Motor neuron (in vitro differentiated cells): ENCODE data around the gene NCBP2. TPM values are rescaled to one million over a fixed set of nuclear protein-coding genes. Genes with fewer than 3 reads are reported as not detected.
A peak's percentile ranks its signal among the peaks of the same experiment; 100 is the strongest.

Source experiments
- ATAC-seq, 8 experiments: fragments of 200-7000 bp; cut with Tn5 transposase; replicated peaks in 6 of 8; 2 replicates each; pipeline ENCODE4 v1.8.0; 2021; ENCODE audit warnings: mild to moderate bottlenecking in 8 of 8, moderate library complexity in 8 of 8
- H3K27ac ChIP-seq, 2 donors: fragments of 250-450 bp; sonication (Bioruptor Pico); 2 replicates each; pipeline ENCODE4 v1.9.0; 2021; ENCODE audit warnings: antibody characterized with exemption in 2 of 2, mild to moderate bottlenecking in 2 of 2, moderate library complexity in 1 of 2
- H3K4me1 ChIP-seq, 2 donors: fragments of 250-450 bp; sonication (Bioruptor Pico); replicated peaks in 1 of 2; 2 replicates each; pipeline ENCODE4 v1.6.1; 2021; ENCODE audit warnings: antibody characterized with exemption in 2 of 2, mild to moderate bottlenecking in 2 of 2, moderate library complexity in 1 of 2
- H3K4me3 ChIP-seq, 5 donors: fragments of 250-450 bp; sonication (Bioruptor Pico); 2 replicates each; pipeline ENCODE4 v1.9.0; 2021; ENCODE audit warnings: antibody characterized with exemption in 5 of 5, mild to moderate bottlenecking in 5 of 5, moderate library complexity in 4 of 5
- WGBS, 10 experiments: fragments of 450-650 bp; shearing (Covaris generic); methylation state at CpG; one replicate each; pipeline ENCODE4 v1.0.0; 2022; 5-methylcytosine and 5-hydroxymethylcytosine counted together
- in situ Hi-C, 9 experiments: fragments of 400-800 bp; cut with MboI; loops; one replicate each; pipeline ENCODE4 v1.15.0; 2021; ENCODE audit warnings: low sequenced_read_pairs in 9 of 9, low pct_unique_long_range_greater_than_20kb in 2 of 9; ENCODE audit not compliant: unreplicated experiment in 9 of 9
- total RNA-seq, 8 experiments: library from RNA; unstranded; fragments of 300-600 nt; gene quantifications; 2 replicates each; pipeline versions ENCODE4 v1.2.3 to v1.2.4, GENCODE V29; 2022

Gene NCBP2
- total RNA-seq, 8 experiments from 2014 or later: 83.9 to 130 (median 96.8) TPM

DNA sequence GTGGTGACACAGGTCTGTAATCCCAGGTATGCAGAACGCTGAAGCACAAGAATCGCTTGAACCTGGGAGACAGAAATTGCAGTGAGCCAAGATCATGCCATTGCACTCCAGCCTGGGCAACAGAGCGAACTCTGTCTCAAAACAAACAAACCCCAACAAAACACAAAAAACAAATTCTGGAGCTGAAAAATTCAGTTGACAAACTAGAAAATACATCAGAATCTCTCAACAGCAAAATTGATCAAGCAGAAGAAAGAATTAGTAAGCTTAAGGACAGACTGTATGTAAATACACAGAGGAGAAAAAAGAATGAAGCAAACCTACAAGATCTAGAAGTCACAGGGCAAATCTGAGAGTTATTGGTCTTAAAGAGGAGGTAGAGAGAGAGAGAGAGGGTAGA lies 25.3 kb downstream of the NCBP2 start:
- no peaks in the 10 kb centered on the region for H3K4me1 ChIP-seq
- H3K4me3 ChIP-seq: no peak overlapping the region
- in situ Hi-C loops: no loop called here
- ATAC-seq: no peak
- 87 to 100% (median 100%) methylated on average over 1 to 3 of the region's 3 CpGs; no CpG with 5 or more reads in 2 of the 10 experiments for WGBS, 10 experiments
- H3K27ac ChIP-seq: no peak overlapping the region

- Histone ChIP-seq H3K27ac (no peak overlapping the region), H3K4me3 (no peak overlapping the region), H3K4me1 (no peaks in the 10 kb centered on the region)
- in situ Hi-C loops: no loop called here
- ATAC-seq: no peak
- WGBS, 10 experiments: 71 to 100% (median 100%) methylated on average over 1 of the region's 1 CpG; no CpG with 5 or more reads in 2 of the 10 experiments
Observed at GRCh38 chr3:196916221-196916620, 26.1 kb downstream of the NCBP2 start.

- Histone ChIP-seq H3K27ac (no peak overlapping the region), H3K4me3 (no peak overlapping the region), H3K4me1 (no peaks in the 10 kb centered on the region)
- in situ Hi-C loops: no loop called here
- ATAC-seq: no peak
- 60 to 100% (median 100%) methylated on average over 1 to 3 of the region's 3 CpGs; no CpG with 5 or more reads in 5 of the 10 experiments for WGBS, 10 experiments
Observed at GRCh38 chr3:196915375-196915774, 27.0 kb downstream of the NCBP2 start.

- ATAC-seq: no peak
- in situ Hi-C loops: no loop called here
- Histone ChIP-seq H3K4me3 (no peak overlapping the region), H3K27ac (no peak overlapping the region), H3K4me1 (no peaks in the 10 kb centered on the region)
- 95 to 100% (median 100%) methylated on average over 2 to 4 of the region's 4 CpGs; no CpG with 5 or more reads in 5 of the 10 experiments for WGBS, 10 experiments
Observed at GRCh38 chr3:196914866-196915265, 27.5 kb downstream of the NCBP2 start.

DNA sequence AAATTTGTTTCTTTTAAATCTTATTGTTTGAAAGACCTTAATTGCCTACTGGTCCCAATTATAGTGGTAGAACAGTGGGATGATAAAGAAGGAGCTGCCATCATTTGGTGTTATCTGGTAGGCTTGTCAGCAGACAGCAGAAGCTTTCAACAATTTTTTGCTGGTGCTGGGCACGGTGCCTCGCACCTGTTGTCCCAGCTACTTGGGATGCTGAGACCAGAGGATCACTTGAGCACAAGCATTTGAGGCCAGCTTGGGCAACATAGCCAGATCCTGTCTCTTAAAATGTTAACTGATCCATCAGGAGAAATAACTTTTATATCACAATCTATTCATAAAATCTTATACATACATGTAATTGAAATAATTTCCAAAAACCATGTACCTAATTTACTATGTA lies 38.6 kb downstream of the NCBP2 start:
- H3K27ac ChIP-seq: no peak overlapping the region
- no peak for ATAC-seq
- in situ Hi-C loops: no loop called here
- WGBS, 10 experiments: 80 to 100% (median 100%) methylated on average over 1 to 2 of the region's 2 CpGs; no CpG with 5 or more reads in 5 of the 10 experiments
- no peaks in the 10 kb centered on the region for H3K4me1 ChIP-seq
- no peak overlapping the region for H3K4me3 ChIP-seq

DNA sequence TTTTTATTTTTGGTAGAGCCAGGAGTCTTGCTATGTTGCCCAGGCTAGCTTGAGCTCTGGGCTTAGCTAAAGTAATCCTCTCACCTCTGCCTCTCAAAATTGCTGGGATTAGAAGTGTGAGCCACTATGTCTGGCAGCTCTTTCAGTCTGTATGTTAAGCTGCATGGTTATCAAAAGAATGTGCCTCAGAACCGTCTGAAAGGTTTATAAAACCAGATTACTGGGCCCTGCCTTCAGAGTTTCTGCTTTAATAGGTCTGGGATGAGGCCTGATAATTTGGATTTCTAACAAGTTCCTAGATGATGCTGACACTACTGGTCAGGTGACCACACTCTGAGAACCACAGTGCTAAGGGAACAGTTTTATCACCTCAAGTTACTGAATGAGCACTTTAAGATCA lies 40.0 kb downstream of the NCBP2 start:
- no peak overlapping the region for H3K4me3 ChIP-seq
- no peak overlapping the region for H3K27ac ChIP-seq
- H3K4me1 ChIP-seq: no peaks in the 10 kb centered on the region
- no peak for ATAC-seq
- WGBS, 10 experiments: 71 to 100% (median 80%) methylated on average over 1 of the region's 1 CpG; no CpG with 5 or more reads in 5 of the 10 experiments
- in situ Hi-C loops: no loop called here

- no peak for ATAC-seq
- no peaks in the 10 kb centered on the region for H3K4me1 ChIP-seq
- 17 to 100% (median 100%) methylated on average over 1 of the region's 1 CpG; no CpG with 5 or more reads in 3 of the 10 experiments for WGBS, 10 experiments
- H3K4me3 ChIP-seq: no peak overlapping the region
- H3K27ac ChIP-seq: no peak overlapping the region
- in situ Hi-C loops: no loop called here
Observed at GRCh38 chr3:196901768-196902167, 40.6 kb downstream of the NCBP2 start.

- Histone ChIP-seq H3K27ac (no peak overlapping the region), H3K4me3 (no peak overlapping the region), H3K4me1 (no peaks in the 10 kb centered on the region)
- in situ Hi-C loops: no loop called here
- no peak for ATAC-seq
- 60 to 100% (median 94%) methylated on average over 1 to 3 of the region's 6 CpGs; no CpG with 5 or more reads in 2 of the 10 experiments for WGBS, 10 experiments
Observed at GRCh38 chr3:196896229-196896628, 46.1 kb downstream of the NCBP2 start.

DNA sequence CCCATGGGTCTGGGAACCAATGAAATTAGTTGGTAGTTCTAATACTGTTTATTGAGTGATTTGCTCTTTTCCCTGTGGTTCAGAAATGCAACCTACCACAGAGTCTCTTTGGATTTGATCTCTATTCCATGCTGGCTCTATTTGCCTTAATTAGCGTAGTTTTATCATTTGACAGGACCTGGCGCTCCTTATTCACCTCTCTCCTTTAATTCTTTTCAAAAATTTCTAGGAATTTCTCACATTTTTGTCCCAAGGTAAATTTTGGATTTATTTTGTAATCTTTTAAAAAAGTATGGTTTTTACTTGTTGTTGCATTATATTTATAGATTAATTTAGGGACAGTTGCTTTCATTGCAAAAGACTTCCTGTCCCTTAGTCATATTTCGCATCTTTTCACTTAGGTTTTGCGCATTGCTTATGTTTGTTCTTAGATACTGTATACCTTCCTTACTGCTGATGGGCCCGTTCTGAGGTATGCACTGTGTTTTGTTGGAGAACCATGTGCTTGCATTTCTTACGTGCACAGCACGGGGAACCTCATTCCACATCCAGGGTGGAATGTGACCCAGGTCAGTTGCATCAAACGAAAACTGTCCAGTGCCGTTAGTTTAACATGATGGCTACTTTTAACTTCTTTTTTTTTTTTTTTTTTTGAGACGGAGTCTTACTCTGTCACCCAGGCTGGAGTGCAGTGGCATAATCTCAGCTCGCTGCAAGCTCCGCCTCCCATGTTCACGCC lies 47.6 kb downstream of the NCBP2 start:
- ATAC-seq: no peak
- H3K4me3 ChIP-seq: no peak overlapping the region
- in situ Hi-C loops: no loop called here
- WGBS, 10 experiments: 77 to 100% (median 94%) methylated on average over 5 to 12 of the region's 13 CpGs
- H3K27ac ChIP-seq: no peak overlapping the region
- H3K4me1 ChIP-seq: peaks cover 3 to 7% of the 10 kb centered on the region in 2 donors

GRCh38 chr3:196889844-196890708 lies 52.3 kb downstream of the NCBP2 start:
- 44 to 100% (median 87%) methylated on average over 2 to 6 of the region's 6 CpGs for WGBS, 10 experiments
- Histone ChIP-seq H3K4me1 (peaks cover 3 to 7% of the 10 kb centered on the region in 2 donors), H3K4me3 (no peak overlapping the region), H3K27ac (no peak overlapping the region)
- in situ Hi-C loops: no loop called here
- peak in 5 of 8 experiments; percentile 21 to 77 (median 50) for ATAC-seq

- in situ Hi-C loops: no loop called here
Observed at GRCh38 chr3:196886144-196886543, 56.2 kb downstream of the NCBP2 start.

More at GRCh38 chr3:196886144-196886543, 56.2 kb downstream of the NCBP2 start:
- H3K27ac ChIP-seq: no peak overlapping the region
- no peak overlapping the region for H3K4me3 ChIP-seq
- 20 to 96% (median 66%) methylated on average over 1 to 4 of the region's 4 CpGs; no CpG with 5 or more reads in 4 of the 10 experiments for WGBS, 10 experiments
- peaks cover 3 to 7% of the 10 kb centered on the region in 2 donors for H3K4me1 ChIP-seq
- ATAC-seq: peak in 1 of 8 experiments; percentile 18
